Calu3 (cell line): ENCODE measurements around the gene NLRC5. TPM values are rescaled to one million over a fixed set of nuclear protein-coding genes. Genes with fewer than 3 reads are reported as not detected.

Source experiments
- Bru-seq: library from RNA; stranded (reverse); fragments of 400-500 nt; gene quantifications from one replicate; lab custom pipeline; 2021; lab: Mats Ljungman, UMichigan
- BruChase-seq, 2 experiments: library from RNA; stranded (reverse); fragments of 400-500 nt; gene quantifications; one replicate each; lab custom pipeline; 2021; lab: Mats Ljungman, UMichigan
- BruUV-seq: library from RNA; stranded (reverse); fragments of 400-500 nt; replicated peaks from 2 replicates; lab custom pipeline; 2021; lab: Mats Ljungman, UMichigan
- CTCF ChIA-PET: fragments of 300-600 bp; sonication (Branson Sonifier 250); formaldehyde crosslinking; loops from one replicate; lab custom pipeline; 2022; ENCODE audit warnings: antibody characterized with exemption; lab: Charles Lee
- DNase-seq: peaks from one replicate; pipeline ENCODE4 v3.0.0; 2022
- H3K27ac Mint-ChIP-seq: one replicate; pipeline ENCODE4 v1.8.0; 2022; ENCODE audit warnings: mixed read lengths; ENCODE audit not compliant: unreplicated experiment
- H3K27me3 Mint-ChIP-seq: one replicate; pipeline ENCODE4 v1.8.0; 2022; ENCODE audit warnings: mixed read lengths; ENCODE audit not compliant: unreplicated experiment
- H3K36me3 Mint-ChIP-seq: one replicate; pipeline ENCODE4 v1.8.0; 2022; ENCODE audit warnings: mild to moderate bottlenecking, moderate library complexity, mixed read lengths; ENCODE audit not compliant: insufficient read depth, unreplicated experiment
- H3K4me1 Mint-ChIP-seq: one replicate; pipeline ENCODE4 v1.8.0; 2022; ENCODE audit warnings: mild to moderate bottlenecking, low read depth, mixed read lengths; ENCODE audit not compliant: unreplicated experiment
- H3K4me3 Mint-ChIP-seq: one replicate; pipeline ENCODE4 v1.8.0; 2022; ENCODE audit warnings: mild to moderate bottlenecking, low read depth, moderate library complexity, mixed read lengths; ENCODE audit not compliant: unreplicated experiment
- H3K9me3 Mint-ChIP-seq: one replicate; pipeline ENCODE4 v1.8.0; 2022; ENCODE audit warnings: low read depth, mixed read lengths; ENCODE audit not compliant: unreplicated experiment
- CTCF ChIP-seq: fragments of 200-600 bp; IDR thresholded peaks from one replicate; pipeline ENCODE4 v1.8.0; 2022; ENCODE audit warnings: antibody characterized with exemption; ENCODE audit not compliant: unreplicated experiment
- intact Hi-C: fragments of 100-400 bp; cut with micrococcal nuclease; formaldehyde crosslinking; loops from one replicate; pipeline ENCODE4 v1.10.0; 2022; ENCODE audit not compliant: unreplicated experiment
- long read RNA-seq: library from polyadenylated mRNA; stranded (forward); transcript quantifications from one replicate; pipeline ENCODE4 v2.0.0, GENCODE V29; 2022
- total RNA-seq: library from RNA; stranded (reverse); gene quantifications from 2 replicates; pipeline ENCODE4 v1.2.3, GENCODE V29; 2022

Gene NLRC5
- total RNA-seq (18.0 and 42.3 TPM in 2 replicates), Bru-seq, nascent RNA (percentile 54 among the genes with signal in this experiment), BruChase-seq, experiment 1, labeled RNA remaining after a 6-hour chase (percentile 48 among the genes with signal in this experiment), BruChase-seq, experiment 2, labeled RNA remaining after a 2-hour chase (percentile 40 among the genes with signal in this experiment)
- long read RNA-seq, partial matches to known transcripts, result 0 of 10 reads
- long read RNA-seq, other reads (novel, unspliced or antisense), result 8 of 10 reads

GRCh38 chr16:56988948-56989945 is at the start of gene NLRC5:
NLRC5 (plus strand) TSS chr16:56989557; CDS start chr16:57020713, 31,156 bp downstream.
- Mint-ChIP-seq H3K36me3 (peaks cover 11% of the 10 kb centered on the region), H3K4me1 (peaks cover 31% of the 10 kb centered on the region), H3K27ac (peak within 1 kb of the TSS; percentile 48), H3K4me3 (peak within 1 kb of the TSS; percentile 95), H3K9me3 (no peaks in the 10 kb centered on the region), H3K27me3 (peaks cover 35% of the 10 kb centered on the region)
- BruUV-seq, result no TSS peak
- CTCF ChIA-PET, result interaction anchor here (0.8 to 1.0 kb wide), 2 partner anchors 13 to 18 kb away, joined by 4 read pairs; no protein-coding TSS in a partner anchor
- peak; percentile 82 for DNase-seq
- no peak for TF ChIP-seq CTCF
- intact Hi-C loops, result no loop called here

- CTCF ChIA-PET, result no interaction called here
- Mint-ChIP-seq H3K4me3 (no peak overlapping the region), H3K4me1 (peaks cover 26% of the 10 kb centered on the region), H3K27ac (no peak overlapping the region), H3K27me3 (no peaks in the 10 kb centered on the region), H3K9me3 (no peaks in the 10 kb centered on the region), H3K36me3 (peaks cover 99% of the 10 kb centered on the region)
- DNase-seq, result no peak
- no TSS peak for BruUV-seq
- intact Hi-C loops, result loop anchor here (10.0 kb wide), 2 partner anchors 75 to 315 kb away; partner anchors contain the start of gene SLC12A3
- TF ChIP-seq CTCF, result no peak
These were observed 49.6 kb upstream of the NLRC5 start for GRCh38 chr16:56939801-56940200.

DNA sequence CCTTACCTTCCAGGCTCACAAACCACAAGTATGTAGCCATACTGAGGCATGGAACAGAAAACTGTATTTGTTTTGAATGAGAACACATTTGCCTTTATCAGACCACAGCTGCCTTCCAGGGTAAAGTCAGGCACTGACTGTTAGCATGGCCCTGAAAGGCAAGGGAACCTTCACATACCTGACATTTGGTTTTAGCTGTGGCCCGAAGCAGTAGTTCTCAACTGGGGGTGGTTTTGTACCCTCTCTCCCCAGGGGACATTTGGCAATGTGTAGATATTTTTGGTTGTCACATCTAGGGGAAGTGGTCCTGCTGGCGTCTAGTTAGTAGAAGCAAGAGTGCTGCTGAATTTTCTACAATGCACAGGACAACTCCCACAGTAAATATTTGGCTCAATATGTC is 48.3 kb upstream of the NLRC5 start:
- intact Hi-C loops, result no loop called here
- Mint-ChIP-seq H3K4me3 (no peak overlapping the region), H3K27me3 (no peaks in the 10 kb centered on the region), H3K4me1 (peaks cover 16% of the 10 kb centered on the region), H3K36me3 (peaks cover 99% of the 10 kb centered on the region), H3K27ac (no peak overlapping the region), H3K9me3 (no peaks in the 10 kb centered on the region)
- no peak for DNase-seq
- CTCF ChIA-PET, result no interaction called here
- no TSS peak for BruUV-seq
- TF ChIP-seq CTCF, result no peak

- intact Hi-C loops, result no loop called here
- Mint-ChIP-seq H3K4me1 (peaks cover 16% of the 10 kb centered on the region), H3K36me3 (peaks cover 99% of the 10 kb centered on the region), H3K9me3 (no peaks in the 10 kb centered on the region), H3K4me3 (no peak overlapping the region), H3K27me3 (no peaks in the 10 kb centered on the region), H3K27ac (no peak overlapping the region)
- no peak for TF ChIP-seq CTCF
- DNase-seq, result no peak
- CTCF ChIA-PET, result no interaction called here
- no TSS peak for BruUV-seq
These were observed 47.5 kb upstream of the NLRC5 start for GRCh38 chr16:56941856-56942331.
